ENCODE results near the gene ATP8A2. TPM values are rescaled to one million over a fixed set of nuclear protein-coding genes. Genes with fewer than 3 reads are reported as not detected.

Gene ATP8A2
- total RNA-seq, 1 donor from 2014 or later: 2.1 TPM

DNA sequence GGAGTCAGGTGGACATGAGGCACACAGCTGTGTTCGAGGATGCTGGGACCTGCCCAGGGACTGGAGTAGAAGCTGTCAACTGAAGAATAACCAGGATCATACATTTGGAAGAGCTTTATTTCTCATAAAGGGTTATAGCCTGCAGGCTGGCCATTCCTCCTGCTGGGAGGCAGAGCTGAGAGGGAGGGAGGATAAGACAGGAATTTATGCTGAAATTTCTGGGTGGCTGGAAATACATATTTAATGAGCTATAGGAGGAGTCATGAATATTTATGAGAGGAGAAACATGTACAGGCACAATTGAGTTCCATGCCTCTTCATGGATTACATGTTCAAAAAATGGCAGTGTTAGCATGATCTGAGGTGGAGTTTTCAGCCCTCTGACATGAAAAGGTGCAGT lies 528.2 kb downstream of the ATP8A2 start:
- H3K9me3 ChIP-seq (ENCODE audit: control insufficient read depth in 3 of 3, low read length in 3 of 3): no peaks in the 10 kb centered on the region
- H3K9ac ChIP-seq (ENCODE audit: low read depth in 1 of 3, low read length in 3 of 3): no peak overlapping the region
- H3K36me3 ChIP-seq (ENCODE audit: control insufficient read depth in 3 of 3, insufficient read depth in 3 of 3, low read length in 3 of 3): no peaks in the 10 kb centered on the region
- H3K4me1 ChIP-seq (ENCODE audit: control insufficient read depth in 3 of 3, insufficient read depth in 3 of 3, low read length in 3 of 3): peaks cover 0 to 2% (median 0%) of the 10 kb centered on the region in 3 donors
- no peak overlapping the region for H3K27ac ChIP-seq (ENCODE audit: low read depth, low read length)
- H3K4me3 ChIP-seq (ENCODE audit: low read length in 3 of 3): no peak overlapping the region
- H3K27me3 ChIP-seq (ENCODE audit: control insufficient read depth in 3 of 3, insufficient read depth in 3 of 3, low read length in 3 of 3): no peaks in the 10 kb centered on the region

DNA sequence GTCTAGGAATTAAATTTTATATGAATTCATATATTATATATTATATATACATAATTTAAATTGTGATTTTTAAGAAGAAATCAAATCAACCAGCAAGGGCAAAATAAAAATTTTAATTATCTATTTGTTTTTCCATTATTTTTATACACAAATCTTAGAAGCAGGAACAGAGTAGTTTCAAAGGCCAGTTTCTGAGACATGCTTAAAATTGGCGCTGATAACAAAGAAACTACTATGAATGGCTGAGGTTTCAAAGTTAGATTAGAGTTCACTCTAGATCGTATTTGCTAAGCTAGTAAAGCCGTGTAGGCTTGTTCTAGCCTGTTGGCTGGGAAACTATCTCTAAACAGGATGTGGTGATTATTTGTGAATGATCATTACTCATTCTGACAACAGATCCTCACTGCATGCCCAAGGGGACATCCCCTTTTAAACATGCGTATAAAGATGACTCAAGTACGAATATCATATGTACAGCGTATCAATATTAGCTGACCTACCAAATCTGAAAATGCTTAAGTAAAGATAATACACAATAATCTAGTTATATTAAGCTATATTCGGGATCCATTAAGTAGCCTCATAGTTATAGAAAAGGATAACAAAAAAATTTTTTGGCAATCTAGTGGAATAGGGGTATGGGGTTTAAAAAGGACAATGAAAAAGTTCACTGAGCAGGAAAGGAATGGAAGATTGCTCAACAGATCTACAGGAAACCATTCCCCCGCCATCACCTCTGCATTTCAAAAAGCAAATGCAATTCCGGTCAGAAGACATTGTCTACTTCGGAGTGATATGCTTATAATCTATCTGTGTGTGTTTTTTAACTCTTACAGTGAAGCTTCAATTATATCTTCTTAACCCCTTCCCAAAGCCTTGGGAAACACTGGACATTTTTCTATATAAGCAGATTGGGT lies 529.9 kb downstream of the ATP8A2 start:
- no peaks in the 10 kb centered on the region for H3K36me3 ChIP-seq (ENCODE audit: control insufficient read depth in 3 of 3, insufficient read depth in 3 of 3, low read length in 3 of 3)
- H3K4me3 ChIP-seq (ENCODE audit: low read length in 3 of 3): no peak overlapping the region
- no peak overlapping the region for H3K27ac ChIP-seq (ENCODE audit: low read depth, low read length)
- no peaks in the 10 kb centered on the region for H3K9me3 ChIP-seq (ENCODE audit: control insufficient read depth in 3 of 3, low read length in 3 of 3)
- no peak overlapping the region for H3K9ac ChIP-seq (ENCODE audit: low read depth in 1 of 3, low read length in 3 of 3)
- H3K27me3 ChIP-seq (ENCODE audit: control insufficient read depth in 3 of 3, insufficient read depth in 3 of 3, low read length in 3 of 3): no peaks in the 10 kb centered on the region
- peaks cover 0 to 2% (median 0%) of the 10 kb centered on the region in 3 donors for H3K4me1 ChIP-seq (ENCODE audit: control insufficient read depth in 3 of 3, insufficient read depth in 3 of 3, low read length in 3 of 3)

DNA sequence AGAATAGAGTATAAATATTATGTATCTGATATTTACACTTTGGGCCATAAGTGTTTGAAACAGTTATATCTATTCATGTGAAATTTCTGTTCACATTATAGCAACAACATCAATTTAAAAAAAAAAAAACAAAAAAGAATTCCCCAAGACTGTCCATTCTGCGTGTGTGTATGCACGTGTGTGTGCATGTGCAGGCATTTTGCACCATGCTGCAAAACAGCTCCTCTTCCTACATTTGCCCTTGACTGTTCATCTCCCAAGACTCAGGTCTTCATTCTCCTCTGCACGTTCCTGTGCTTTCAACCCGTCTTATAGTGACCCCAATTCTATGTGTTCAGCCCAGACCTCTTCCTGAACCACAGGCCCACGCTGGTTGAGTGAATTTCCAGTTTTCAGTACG lies 530.7 kb downstream of the ATP8A2 start:
- Histone ChIP-seq H3K4me1 (ENCODE audit: control insufficient read depth in 3 of 3, insufficient read depth in 3 of 3, low read length in 3 of 3) (peaks cover 0 to 2% (median 0%) of the 10 kb centered on the region in 3 donors), H3K4me3 (ENCODE audit: low read length in 3 of 3) (no peak overlapping the region), H3K27ac (ENCODE audit: low read depth, low read length) (no peak overlapping the region), H3K9me3 (ENCODE audit: control insufficient read depth in 3 of 3, low read length in 3 of 3) (no peaks in the 10 kb centered on the region), H3K9ac (ENCODE audit: low read depth in 1 of 3, low read length in 3 of 3) (no peak overlapping the region), H3K27me3 (ENCODE audit: control insufficient read depth in 3 of 3, insufficient read depth in 3 of 3, low read length in 3 of 3) (no peaks in the 10 kb centered on the region), H3K36me3 (ENCODE audit: control insufficient read depth in 3 of 3, insufficient read depth in 3 of 3, low read length in 3 of 3) (no peaks in the 10 kb centered on the region)

DNA sequence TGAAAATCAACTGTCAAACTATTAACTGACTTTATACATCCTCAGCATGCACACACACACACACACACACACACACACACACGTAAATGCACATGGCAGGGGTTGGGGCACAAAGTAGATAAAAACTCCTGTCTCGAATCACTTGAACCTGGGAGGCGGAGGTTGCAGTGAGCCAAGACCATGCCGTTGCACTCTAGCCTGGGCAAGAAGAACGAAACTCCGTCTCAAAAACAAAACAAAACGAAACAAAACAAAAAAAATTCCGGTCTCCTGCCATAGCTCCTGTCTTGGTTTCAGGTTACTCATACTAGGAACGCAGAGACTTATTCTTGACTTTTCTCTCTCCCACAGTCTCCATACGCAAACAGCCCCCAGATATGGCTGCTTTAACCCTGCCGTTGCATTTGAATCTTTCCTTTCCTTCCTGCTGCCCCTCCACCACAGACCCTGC lies 531.1 kb downstream of the ATP8A2 start:
- Histone ChIP-seq H3K9me3 (ENCODE audit: control insufficient read depth in 3 of 3, low read length in 3 of 3) (no peaks in the 10 kb centered on the region), H3K4me3 (ENCODE audit: low read length in 3 of 3) (peak overlapping the region in 2 of 3 donors; percentile 42 to 46), H3K27me3 (ENCODE audit: control insufficient read depth in 3 of 3, insufficient read depth in 3 of 3, low read length in 3 of 3) (no peaks in the 10 kb centered on the region), H3K9ac (ENCODE audit: low read depth in 1 of 3, low read length in 3 of 3) (no peak overlapping the region), H3K27ac (ENCODE audit: low read depth, low read length) (no peak overlapping the region), H3K4me1 (ENCODE audit: control insufficient read depth in 3 of 3, insufficient read depth in 3 of 3, low read length in 3 of 3) (peaks cover 0 to 2% (median 0%) of the 10 kb centered on the region in 3 donors), H3K36me3 (ENCODE audit: control insufficient read depth in 3 of 3, insufficient read depth in 3 of 3, low read length in 3 of 3) (no peaks in the 10 kb centered on the region)

DNA sequence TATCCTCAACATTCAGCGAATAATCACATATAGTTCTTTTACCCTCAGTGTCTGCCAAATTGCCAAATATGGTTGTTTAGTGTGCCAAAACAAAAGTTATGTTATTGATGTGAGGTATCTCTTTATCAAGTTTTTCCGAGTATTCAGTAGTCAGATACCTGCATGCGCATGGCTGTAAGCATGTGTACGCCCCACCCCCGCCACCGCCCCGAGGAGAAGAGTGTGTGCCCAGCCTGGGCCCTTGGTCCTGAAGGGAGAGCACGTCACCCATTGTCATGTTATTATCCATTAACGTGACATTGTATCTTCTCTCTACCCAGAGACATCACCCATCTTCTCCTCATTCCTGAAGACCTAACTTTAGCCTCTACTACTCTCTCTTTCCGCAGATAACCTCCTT lies 533.1 kb downstream of the ATP8A2 start:
- Histone ChIP-seq H3K27me3 (ENCODE audit: control insufficient read depth in 3 of 3, insufficient read depth in 3 of 3, low read length in 3 of 3) (no peaks in the 10 kb centered on the region), H3K9me3 (ENCODE audit: control insufficient read depth in 3 of 3, low read length in 3 of 3) (no peaks in the 10 kb centered on the region), H3K36me3 (ENCODE audit: control insufficient read depth in 3 of 3, insufficient read depth in 3 of 3, low read length in 3 of 3) (no peaks in the 10 kb centered on the region), H3K9ac (ENCODE audit: low read depth in 1 of 3, low read length in 3 of 3) (no peak overlapping the region), H3K4me3 (ENCODE audit: low read length in 3 of 3) (no peak overlapping the region), H3K27ac (ENCODE audit: low read depth, low read length) (no peak overlapping the region), H3K4me1 (ENCODE audit: control insufficient read depth in 3 of 3, insufficient read depth in 3 of 3, low read length in 3 of 3) (peaks cover 2 to 7% (median 3%) of the 10 kb centered on the region in 3 donors)

- H3K36me3 ChIP-seq (ENCODE audit: control insufficient read depth in 3 of 3, insufficient read depth in 3 of 3, low read length in 3 of 3): no peaks in the 10 kb centered on the region
- no peaks in the 10 kb centered on the region for H3K9me3 ChIP-seq (ENCODE audit: control insufficient read depth in 3 of 3, low read length in 3 of 3)
- peaks cover 2 to 7% (median 3%) of the 10 kb centered on the region in 3 donors for H3K4me1 ChIP-seq (ENCODE audit: control insufficient read depth in 3 of 3, insufficient read depth in 3 of 3, low read length in 3 of 3)
- H3K27me3 ChIP-seq (ENCODE audit: control insufficient read depth in 3 of 3, insufficient read depth in 3 of 3, low read length in 3 of 3): no peaks in the 10 kb centered on the region
- no peak overlapping the region for H3K4me3 ChIP-seq (ENCODE audit: low read length in 3 of 3)
- H3K9ac ChIP-seq (ENCODE audit: low read depth in 1 of 3, low read length in 3 of 3): no peak overlapping the region
- no peak overlapping the region for H3K27ac ChIP-seq (ENCODE audit: low read depth, low read length)
Observed at GRCh38 chr13:25905611-25906010, 533.8 kb downstream of the ATP8A2 start.

GRCh38 chr13:25906191-25906661 lies 534.5 kb downstream of the ATP8A2 start:
- no peaks in the 10 kb centered on the region for H3K9me3 ChIP-seq (ENCODE audit: control insufficient read depth in 3 of 3, low read length in 3 of 3)
- peaks cover 2 to 7% (median 3%) of the 10 kb centered on the region in 3 donors for H3K4me1 ChIP-seq (ENCODE audit: control insufficient read depth in 3 of 3, insufficient read depth in 3 of 3, low read length in 3 of 3)
- no peaks in the 10 kb centered on the region for H3K36me3 ChIP-seq (ENCODE audit: control insufficient read depth in 3 of 3, insufficient read depth in 3 of 3, low read length in 3 of 3)
- H3K9ac ChIP-seq (ENCODE audit: low read depth in 1 of 3, low read length in 3 of 3): no peak overlapping the region
- H3K4me3 ChIP-seq (ENCODE audit: low read length in 3 of 3): no peak overlapping the region
- H3K27ac ChIP-seq (ENCODE audit: low read depth, low read length): no peak overlapping the region
- no peaks in the 10 kb centered on the region for H3K27me3 ChIP-seq (ENCODE audit: control insufficient read depth in 3 of 3, insufficient read depth in 3 of 3, low read length in 3 of 3)

DNA sequence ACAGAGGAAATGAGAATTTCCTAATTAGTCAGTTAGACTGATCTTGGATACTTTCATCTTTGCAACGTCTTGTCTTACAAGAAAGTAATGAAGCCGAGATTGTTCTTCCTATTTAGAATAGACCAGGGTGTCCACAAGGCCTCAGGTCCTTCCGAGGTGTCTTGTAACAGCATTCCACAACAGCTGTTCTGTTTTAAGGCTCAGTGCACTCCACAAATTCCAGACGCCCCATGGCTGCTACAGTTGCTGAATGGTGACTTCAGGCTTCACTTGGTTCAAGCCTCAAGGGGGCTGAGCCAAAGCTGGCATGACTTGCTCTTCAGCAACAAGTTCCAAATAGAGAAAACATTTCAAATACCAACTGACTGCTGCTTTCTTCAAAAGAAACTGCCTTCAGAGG lies 536.6 kb downstream of the ATP8A2 start:
- H3K4me1 ChIP-seq (ENCODE audit: control insufficient read depth in 3 of 3, insufficient read depth in 3 of 3, low read length in 3 of 3): peaks cover 0 to 7% (median 3%) of the 10 kb centered on the region in 3 donors
- H3K9me3 ChIP-seq (ENCODE audit: control insufficient read depth in 3 of 3, low read length in 3 of 3): no peaks in the 10 kb centered on the region
- H3K4me3 ChIP-seq (ENCODE audit: low read length in 3 of 3): no peak overlapping the region
- no peaks in the 10 kb centered on the region for H3K36me3 ChIP-seq (ENCODE audit: control insufficient read depth in 3 of 3, insufficient read depth in 3 of 3, low read length in 3 of 3)
- no peak overlapping the region for H3K9ac ChIP-seq (ENCODE audit: low read depth in 1 of 3, low read length in 3 of 3)
- no peaks in the 10 kb centered on the region for H3K27me3 ChIP-seq (ENCODE audit: control insufficient read depth in 3 of 3, insufficient read depth in 3 of 3, low read length in 3 of 3)
- no peak overlapping the region for H3K27ac ChIP-seq (ENCODE audit: low read depth, low read length)

DNA sequence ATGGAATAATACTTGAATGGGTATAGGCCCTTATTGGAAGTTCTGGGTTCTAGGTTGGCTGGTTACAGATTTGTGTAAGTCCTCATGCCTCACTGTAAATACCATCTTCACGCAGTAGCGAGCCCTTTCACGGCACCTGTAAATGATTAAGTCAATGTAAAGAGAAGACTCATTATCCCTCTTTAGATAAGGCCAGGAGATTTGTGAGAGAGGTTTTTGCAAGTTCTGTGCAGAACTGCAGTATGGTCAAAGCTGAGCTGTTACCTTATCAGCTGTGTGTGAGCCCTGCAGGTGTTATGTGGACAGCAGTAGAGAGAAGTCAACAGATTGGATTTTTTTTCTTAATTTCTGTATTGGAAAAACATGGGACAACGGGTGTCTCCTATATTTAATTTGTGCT lies 538.5 kb downstream of the ATP8A2 start:
- H3K9me3 ChIP-seq (ENCODE audit: control insufficient read depth in 3 of 3, low read length in 3 of 3): no peaks in the 10 kb centered on the region
- no peak overlapping the region for H3K9ac ChIP-seq (ENCODE audit: low read depth in 1 of 3, low read length in 3 of 3)
- H3K36me3 ChIP-seq (ENCODE audit: control insufficient read depth in 3 of 3, insufficient read depth in 3 of 3, low read length in 3 of 3): no peaks in the 10 kb centered on the region
- H3K27me3 ChIP-seq (ENCODE audit: control insufficient read depth in 3 of 3, insufficient read depth in 3 of 3, low read length in 3 of 3): no peaks in the 10 kb centered on the region
- no peak overlapping the region for H3K27ac ChIP-seq (ENCODE audit: low read depth, low read length)
- no peak overlapping the region for H3K4me3 ChIP-seq (ENCODE audit: low read length in 3 of 3)
- peaks cover 0 to 7% (median 3%) of the 10 kb centered on the region in 3 donors for H3K4me1 ChIP-seq (ENCODE audit: control insufficient read depth in 3 of 3, insufficient read depth in 3 of 3, low read length in 3 of 3)

DNA sequence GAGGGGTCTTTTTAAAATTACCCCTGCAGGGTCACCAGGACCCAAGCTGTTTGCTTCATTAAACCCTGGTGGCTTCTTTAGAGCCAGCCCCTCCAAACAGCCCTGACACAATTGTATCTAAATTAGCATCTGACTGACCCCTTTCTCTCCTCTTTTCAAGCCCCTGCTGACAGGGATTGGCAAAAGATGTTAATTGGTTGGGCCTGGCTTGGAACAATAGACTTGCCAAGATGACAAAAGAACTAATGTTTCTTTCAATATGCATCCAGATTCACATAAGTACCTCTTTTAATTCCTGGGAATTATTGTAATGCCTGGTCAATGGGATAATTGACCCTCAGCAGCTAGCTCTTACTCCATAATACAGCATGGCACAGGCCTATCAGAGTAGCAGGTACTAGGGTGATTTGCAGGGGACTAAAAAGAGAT lies 539.2 kb downstream of the ATP8A2 start:
- no peaks in the 10 kb centered on the region for H3K27me3 ChIP-seq (ENCODE audit: control insufficient read depth in 3 of 3, insufficient read depth in 3 of 3, low read length in 3 of 3)
- H3K4me3 ChIP-seq (ENCODE audit: low read length in 3 of 3): no peak overlapping the region
- H3K9ac ChIP-seq (ENCODE audit: low read depth in 1 of 3, low read length in 3 of 3): no peak overlapping the region

More for the DNA sequence above, 539.2 kb downstream of the ATP8A2 start:
- Histone ChIP-seq H3K9me3 (ENCODE audit: control insufficient read depth in 3 of 3, low read length in 3 of 3) (no peaks in the 10 kb centered on the region), H3K4me1 (ENCODE audit: control insufficient read depth in 3 of 3, insufficient read depth in 3 of 3, low read length in 3 of 3) (peaks cover 0 to 7% (median 3%) of the 10 kb centered on the region in 3 donors), H3K36me3 (ENCODE audit: control insufficient read depth in 3 of 3, insufficient read depth in 3 of 3, low read length in 3 of 3) (no peaks in the 10 kb centered on the region), H3K27ac (ENCODE audit: low read depth, low read length) (no peak overlapping the region)
